ENCODE results near the gene MYOF.

GRCh38 chr10:93475227-93475626 lies 6.9 kb downstream of the MYOF start:
- TF ChIP-seq, protein P1, sequence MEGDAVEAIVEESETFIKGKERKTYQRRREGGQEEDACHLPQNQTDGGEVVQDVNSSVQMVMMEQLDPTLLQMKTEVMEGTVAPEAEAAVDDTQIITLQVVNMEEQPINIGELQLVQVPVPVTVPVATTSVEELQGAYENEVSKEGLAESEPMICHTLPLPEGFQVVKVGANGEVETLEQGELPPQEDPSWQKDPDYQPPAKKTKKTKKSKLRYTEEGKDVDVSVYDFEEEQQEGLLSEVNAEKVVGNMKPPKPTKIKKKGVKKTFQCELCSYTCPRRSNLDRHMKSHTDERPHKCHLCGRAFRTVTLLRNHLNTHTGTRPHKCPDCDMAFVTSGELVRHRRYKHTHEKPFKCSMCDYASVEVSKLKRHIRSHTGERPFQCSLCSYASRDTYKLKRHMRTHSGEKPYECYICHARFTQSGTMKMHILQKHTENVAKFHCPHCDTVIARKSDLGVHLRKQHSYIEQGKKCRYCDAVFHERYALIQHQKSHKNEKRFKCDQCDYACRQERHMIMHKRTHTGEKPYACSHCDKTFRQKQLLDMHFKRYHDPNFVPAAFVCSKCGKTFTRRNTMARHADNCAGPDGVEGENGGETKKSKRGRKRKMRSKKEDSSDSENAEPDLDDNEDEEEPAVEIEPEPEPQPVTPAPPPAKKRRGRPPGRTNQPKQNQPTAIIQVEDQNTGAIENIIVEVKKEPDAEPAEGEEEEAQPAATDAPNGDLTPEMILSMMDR (IDR thresholded peaks at IDR 0.05): no peak
- TF ChIP-seq POLR2AphosphoS5 (IDR thresholded peaks at IDR 0.05) (no peak), POLR2A (IDR thresholded peaks at IDR 0.05) (no peak)

Data from stomach (tissue), 4 donors.